ENCODE measurements around the gene TTLL12.
"Not testable (repeated sequence)": the region's sequence is repeated elsewhere in the genome, so short reads cannot be mapped to it uniquely, and the experiment has no call there.

TTLL12 gene

DNA sequence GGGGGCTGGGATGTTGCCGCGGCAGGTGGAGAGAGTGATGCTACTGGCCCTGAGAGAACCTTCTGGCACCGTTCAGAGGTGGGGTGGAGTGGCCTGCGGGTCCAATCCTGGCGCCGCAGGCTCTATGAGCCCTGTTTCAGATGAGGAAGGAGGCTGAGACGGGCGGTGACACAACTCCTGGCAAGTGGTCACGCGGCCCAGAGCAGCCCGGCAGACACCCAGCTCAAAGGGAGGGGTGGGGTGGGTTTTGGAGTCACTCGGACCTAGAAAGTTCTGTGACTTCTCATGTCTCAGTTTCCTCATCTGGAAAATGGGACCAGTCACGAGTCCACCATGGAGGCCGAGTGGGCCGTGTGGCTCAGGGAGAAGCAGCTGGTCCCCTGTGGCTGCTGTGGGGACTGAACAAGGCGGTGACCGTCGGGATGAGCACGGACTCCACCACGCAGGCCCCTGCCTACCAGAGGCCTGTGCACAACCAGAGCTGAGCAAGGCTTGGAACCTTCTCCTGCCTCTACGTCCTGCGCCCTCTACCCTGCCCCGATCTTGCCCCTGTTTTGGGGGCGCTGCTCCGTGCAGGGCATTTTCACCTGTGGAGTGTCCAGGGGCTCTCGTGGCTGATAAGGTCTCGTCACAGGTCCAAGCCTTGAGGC, 31.9 kb downstream of the TTLL12 start:
- Histone ChIP-seq H3K27me3 (ENCODE audit: control insufficient read depth, insufficient read depth, low read length) (peaks cover 8% of the 10 kb centered on the region), H3K4me1 (ENCODE audit: control insufficient read depth, insufficient read depth, low read length) (no peaks in the 10 kb centered on the region), H3K9me3 (ENCODE audit: control insufficient read depth, insufficient read depth, low read length) (no peaks in the 10 kb centered on the region), H3K9ac (ENCODE audit: low read depth, low read length) (no peak overlapping the region), H3K36me3 (ENCODE audit: control insufficient read depth, insufficient read depth, low read length) (no peaks in the 10 kb centered on the region), H3K4me3 (ENCODE audit: low read depth, low read length) (no peak overlapping the region)

DNA sequence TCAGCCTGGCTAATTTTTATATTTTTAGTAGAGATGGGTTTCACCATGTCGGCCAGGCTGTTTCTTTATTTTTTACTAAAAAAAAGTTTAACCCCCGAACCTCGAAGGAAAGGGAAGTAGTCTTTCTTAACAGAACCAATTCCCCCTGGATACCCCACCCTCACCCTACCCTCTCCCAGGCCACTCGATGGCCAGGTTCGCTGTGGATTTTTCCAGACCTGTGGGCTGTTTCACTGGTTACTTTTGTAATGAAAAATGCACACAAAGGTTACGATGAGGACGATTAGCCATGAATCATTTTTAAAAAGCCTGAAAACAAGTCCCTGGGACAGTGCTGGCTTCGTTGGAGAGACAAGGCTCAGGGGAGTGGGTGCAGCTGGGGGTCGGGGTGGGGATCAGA, 33.0 kb downstream of the TTLL12 start:
- H3K27me3 ChIP-seq (ENCODE audit: control insufficient read depth, insufficient read depth, low read length) = peaks cover 8% of the 10 kb centered on the region
- no peaks in the 10 kb centered on the region for H3K36me3 ChIP-seq (ENCODE audit: control insufficient read depth, insufficient read depth, low read length)
- no peaks in the 10 kb centered on the region for H3K9me3 ChIP-seq (ENCODE audit: control insufficient read depth, insufficient read depth, low read length)
- H3K9ac ChIP-seq (ENCODE audit: low read depth, low read length) = no peak overlapping the region
- H3K4me3 ChIP-seq (ENCODE audit: low read depth, low read length) = no peak overlapping the region
- no peaks in the 10 kb centered on the region for H3K4me1 ChIP-seq (ENCODE audit: control insufficient read depth, insufficient read depth, low read length)

DNA sequence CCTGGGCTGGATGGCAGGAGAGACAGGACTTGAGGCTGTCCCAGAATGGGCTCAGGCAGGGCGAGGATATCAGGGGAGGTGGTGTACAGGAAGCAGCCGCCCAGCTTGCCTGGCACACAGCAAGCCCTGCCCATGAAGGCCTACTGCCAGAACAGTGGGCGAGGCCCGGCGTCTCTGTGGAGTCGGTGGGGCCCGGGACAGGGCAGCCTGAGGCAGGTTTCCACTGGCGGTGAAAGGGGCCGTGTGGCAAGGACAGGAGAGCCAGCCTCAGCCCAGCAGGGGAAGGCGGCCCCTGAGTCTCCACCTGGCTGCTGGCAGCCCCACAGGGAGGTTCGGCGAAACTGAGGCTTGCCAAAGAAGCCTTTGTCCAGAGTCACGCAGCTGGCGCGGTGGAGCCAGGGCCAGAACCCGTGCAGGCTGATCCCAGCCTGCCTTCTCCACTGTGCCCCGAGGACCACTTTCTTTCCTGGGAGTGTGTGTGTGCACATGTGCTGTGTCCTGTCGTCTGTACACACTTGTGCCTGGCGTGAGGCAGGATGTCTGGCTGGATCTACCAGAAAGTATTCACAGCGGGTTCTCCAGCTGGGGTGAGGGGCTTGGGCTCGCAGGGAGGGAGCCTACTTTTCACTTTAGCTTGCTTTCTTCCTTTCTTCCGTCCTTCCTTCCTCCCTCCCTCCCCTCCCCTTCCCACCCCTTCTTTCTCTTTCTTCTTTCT, 34.4 kb downstream of the TTLL12 start:
- Histone ChIP-seq H3K27me3 (ENCODE audit: control insufficient read depth, insufficient read depth, low read length) (peaks cover 8% of the 10 kb centered on the region), H3K9me3 (ENCODE audit: control insufficient read depth, insufficient read depth, low read length) (no peaks in the 10 kb centered on the region), H3K36me3 (ENCODE audit: control insufficient read depth, insufficient read depth, low read length) (no peaks in the 10 kb centered on the region), H3K9ac (ENCODE audit: low read depth, low read length) (no peak overlapping the region), H3K4me3 (ENCODE audit: low read depth, low read length) (no peak overlapping the region), H3K4me1 (ENCODE audit: control insufficient read depth, insufficient read depth, low read length) (no peaks in the 10 kb centered on the region)

DNA sequence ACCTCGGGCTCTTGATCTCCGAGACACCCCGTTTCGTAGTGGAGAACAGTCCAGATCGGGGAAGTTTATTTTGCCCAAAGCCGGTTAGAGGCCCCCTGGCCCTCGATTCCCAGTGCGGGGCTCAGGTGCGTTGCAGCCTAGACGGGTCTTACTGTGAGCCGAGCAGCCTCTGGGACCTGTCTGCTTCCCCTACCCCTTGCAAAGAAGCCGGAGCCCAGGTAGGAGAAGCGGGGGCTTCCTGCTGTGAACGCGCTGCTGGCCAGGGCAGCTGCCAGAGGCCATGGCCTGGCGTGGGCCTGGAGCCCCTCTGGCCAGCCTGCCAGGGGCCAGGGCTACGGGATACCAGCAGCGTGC, 35.0 kb downstream of the TTLL12 start:
- Histone ChIP-seq H3K9me3 (ENCODE audit: control insufficient read depth, insufficient read depth, low read length) (no peaks in the 10 kb centered on the region), H3K9ac (ENCODE audit: low read depth, low read length) (peak overlapping the region; percentile 37), H3K36me3 (ENCODE audit: control insufficient read depth, insufficient read depth, low read length) (no peaks in the 10 kb centered on the region), H3K4me1 (ENCODE audit: control insufficient read depth, insufficient read depth, low read length) (no peaks in the 10 kb centered on the region), H3K27me3 (ENCODE audit: control insufficient read depth, insufficient read depth, low read length) (peaks cover 8% of the 10 kb centered on the region), H3K4me3 (ENCODE audit: low read depth, low read length) (peak overlapping the region; percentile 35)

DNA sequence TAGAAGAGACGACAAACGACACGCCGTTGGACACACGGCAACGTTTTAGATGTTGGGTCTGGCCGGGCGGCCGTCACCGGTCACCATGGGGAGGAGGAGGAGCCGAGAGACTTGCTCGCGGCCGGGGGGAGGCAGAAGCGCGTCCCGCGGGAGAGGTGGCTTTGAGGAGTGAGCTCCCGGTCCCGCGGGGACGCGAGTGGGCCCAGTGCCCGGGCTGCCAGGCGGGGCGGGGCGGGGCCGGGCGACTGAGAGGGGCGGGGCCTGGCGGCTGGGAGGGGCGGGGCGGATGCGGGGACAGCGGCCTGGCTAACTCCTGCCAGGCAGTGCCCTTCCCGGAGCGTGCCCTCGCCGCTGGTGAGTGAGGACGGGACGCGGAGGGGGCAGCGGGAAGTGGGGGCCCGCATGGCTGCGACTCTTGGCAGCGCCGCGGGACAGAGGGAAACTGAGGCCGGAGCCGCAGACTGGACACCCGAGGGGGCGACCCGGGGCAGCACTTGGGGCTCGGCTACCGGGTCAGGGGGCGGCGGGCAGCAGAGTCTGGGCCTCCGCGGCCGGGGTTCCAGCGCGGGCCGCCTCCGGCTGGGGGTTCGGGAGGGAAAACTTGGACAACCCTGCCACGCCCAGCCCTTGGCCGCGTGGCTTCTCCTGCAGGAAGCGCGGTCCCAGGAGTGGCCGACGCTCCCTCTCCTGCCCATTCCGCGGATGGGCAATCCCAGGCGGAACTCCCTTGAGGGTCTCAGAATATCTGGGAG, 35.5 kb downstream of the TTLL12 start, which contains the start of gene TSPO:
Gene TSPO, plus strand, starts transcription at position 309 of the 752 bp plus-strand sequence. CDS start 7,680 bp downstream, outside the sequence.
- H3K4me1 ChIP-seq (ENCODE audit: control insufficient read depth, insufficient read depth, low read length) = no peaks in the 10 kb centered on the region
- peak within 1 kb of the TSS; percentile 35 for H3K4me3 ChIP-seq (ENCODE audit: low read depth, low read length)
- H3K27me3 ChIP-seq (ENCODE audit: control insufficient read depth, insufficient read depth, low read length) = peaks cover 8% of the 10 kb centered on the region
- H3K9ac ChIP-seq (ENCODE audit: low read depth, low read length) = peak within 1 kb of the TSS; percentile 37
- no peaks in the 10 kb centered on the region for H3K9me3 ChIP-seq (ENCODE audit: control insufficient read depth, insufficient read depth, low read length)
- H3K36me3 ChIP-seq (ENCODE audit: control insufficient read depth, insufficient read depth, low read length) = no peaks in the 10 kb centered on the region

GRCh38 chr22:43150731-43151206, 36.2 kb downstream of the TTLL12 start:
- Histone ChIP-seq H3K9ac (ENCODE audit: low read depth, low read length) (no peak overlapping the region), H3K9me3 (ENCODE audit: control insufficient read depth, insufficient read depth, low read length) (no peaks in the 10 kb centered on the region), H3K27me3 (ENCODE audit: control insufficient read depth, insufficient read depth, low read length) (peaks cover 8% of the 10 kb centered on the region), H3K36me3 (ENCODE audit: control insufficient read depth, insufficient read depth, low read length) (no peaks in the 10 kb centered on the region), H3K4me3 (ENCODE audit: low read depth, low read length) (peak overlapping the region; percentile 16), H3K4me1 (ENCODE audit: control insufficient read depth, insufficient read depth, low read length) (no peaks in the 10 kb centered on the region)

- H3K4me1 ChIP-seq (ENCODE audit: control insufficient read depth, insufficient read depth, low read length) = no peaks in the 10 kb centered on the region
- no peaks in the 10 kb centered on the region for H3K36me3 ChIP-seq (ENCODE audit: control insufficient read depth, insufficient read depth, low read length)
- no peak overlapping the region for H3K9ac ChIP-seq (ENCODE audit: low read depth, low read length)
- no peak overlapping the region for H3K4me3 ChIP-seq (ENCODE audit: low read depth, low read length)
- H3K27me3 ChIP-seq (ENCODE audit: control insufficient read depth, insufficient read depth, low read length) = peaks cover 8% of the 10 kb centered on the region
- H3K9me3 ChIP-seq (ENCODE audit: control insufficient read depth, insufficient read depth, low read length) = no peaks in the 10 kb centered on the region
Measured at GRCh38 chr22:43148581-43148980, 38.4 kb downstream of the TTLL12 start.

GRCh38 chr22:43147821-43148220, 39.1 kb downstream of the TTLL12 start:
- Histone ChIP-seq H3K4me1 (ENCODE audit: control insufficient read depth, insufficient read depth, low read length) (no peaks in the 10 kb centered on the region), H3K9me3 (ENCODE audit: control insufficient read depth, insufficient read depth, low read length) (no peaks in the 10 kb centered on the region), H3K36me3 (ENCODE audit: control insufficient read depth, insufficient read depth, low read length) (no peaks in the 10 kb centered on the region), H3K27me3 (ENCODE audit: control insufficient read depth, insufficient read depth, low read length) (peaks cover 8% of the 10 kb centered on the region), H3K4me3 (ENCODE audit: low read depth, low read length) (no peak overlapping the region), H3K9ac (ENCODE audit: low read depth, low read length) (no peak overlapping the region)

- H3K36me3 ChIP-seq (ENCODE audit: control insufficient read depth, insufficient read depth, low read length); H3K4me1 ChIP-seq (ENCODE audit: control insufficient read depth, insufficient read depth, low read length); H3K27me3 ChIP-seq (ENCODE audit: control insufficient read depth, insufficient read depth, low read length); H3K4me3 ChIP-seq (ENCODE audit: low read depth, low read length); H3K9ac ChIP-seq (ENCODE audit: low read depth, low read length); H3K9me3 ChIP-seq (ENCODE audit: control insufficient read depth, insufficient read depth, low read length): not testable (repeated sequence)
Measured at GRCh38 chr22:43146332-43146731, 40.6 kb downstream of the TTLL12 start.

GRCh38 chr22:43145371-43145770, 41.6 kb downstream of the TTLL12 start:
- H3K9ac ChIP-seq (ENCODE audit: low read depth, low read length); H3K9me3 ChIP-seq (ENCODE audit: control insufficient read depth, insufficient read depth, low read length); H3K4me3 ChIP-seq (ENCODE audit: low read depth, low read length); H3K27me3 ChIP-seq (ENCODE audit: control insufficient read depth, insufficient read depth, low read length); H3K4me1 ChIP-seq (ENCODE audit: control insufficient read depth, insufficient read depth, low read length); H3K36me3 ChIP-seq (ENCODE audit: control insufficient read depth, insufficient read depth, low read length): not testable (repeated sequence)

DNA sequence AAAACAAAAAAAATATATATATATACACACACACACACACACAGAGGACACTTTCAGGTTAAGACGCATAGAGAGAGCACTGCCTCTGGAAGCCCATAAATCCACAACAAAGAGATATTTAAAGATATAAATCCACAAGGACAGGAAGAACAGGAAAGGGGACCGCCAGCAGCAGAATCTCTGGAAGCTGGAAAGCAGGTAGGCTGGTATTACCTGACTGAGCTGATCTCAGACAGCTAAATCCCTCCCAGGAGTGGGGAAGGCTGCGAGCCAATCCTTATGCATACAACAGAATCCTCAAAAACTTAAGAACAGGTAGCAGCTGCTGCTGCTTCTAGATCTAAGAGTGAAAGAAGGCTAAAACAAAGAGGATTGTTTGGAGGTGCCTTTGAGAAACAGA, 42.0 kb downstream of the TTLL12 start:
- no peaks in the 10 kb centered on the region for H3K4me1 ChIP-seq (ENCODE audit: control insufficient read depth, insufficient read depth, low read length)
- H3K36me3 ChIP-seq (ENCODE audit: control insufficient read depth, insufficient read depth, low read length) = no peaks in the 10 kb centered on the region
- H3K9me3 ChIP-seq (ENCODE audit: control insufficient read depth, insufficient read depth, low read length) = no peaks in the 10 kb centered on the region
- H3K9ac ChIP-seq (ENCODE audit: low read depth, low read length) = no peak overlapping the region
- H3K4me3 ChIP-seq (ENCODE audit: low read depth, low read length) = no peak overlapping the region
- H3K27me3 ChIP-seq (ENCODE audit: control insufficient read depth, insufficient read depth, low read length) = no peaks in the 10 kb centered on the region
